LNCAP (cell line): Measurements from ENCODE around the gene COMMD2.

ENCODE experiments used
- CTCF ChIP-seq: fragments of 450-650 bp; IDR thresholded peaks from 2 replicates; pipeline ENCODE4 v1.5.1; 2017; ENCODE audit warnings: mild to moderate bottlenecking

COMMD2 gene

GRCh38 chr3:149702691-149703441 is 49.4 kb downstream of the COMMD2 start:
- no peak for TF ChIP-seq CTCF

GRCh38 chr3:149701977-149702350 is 50.3 kb downstream of the COMMD2 start:
- TF ChIP-seq CTCF: no peak

- TF ChIP-seq CTCF: no peak
Measured at GRCh38 chr3:149701206-149701976, 50.9 kb downstream of the COMMD2 start.
